ENCODE measurements around the gene RGS21.
"Not testable (repeated sequence)": the region's sequence is repeated elsewhere in the genome, so short reads cannot be mapped to it uniquely, and the experiment has no call there.

Gene RGS21

GRCh38 chr1:192316942-192317450 lies at the start of gene RGS21:
Gene RGS21, plus strand, starts transcription at chr1:192316992. Its CDS starts 26,045 bp downstream, at chr1:192343037.
- DNase-seq: no peak

- DNase-seq: no peak
Observed at GRCh38 chr1:192268468-192269052, 48.2 kb upstream of the RGS21 start.

GRCh38 chr1:192270398-192270797 lies 46.4 kb upstream of the RGS21 start:
- no peak for DNase-seq

- no peak for DNase-seq
Observed at GRCh38 chr1:192272732-192273131, 44.1 kb upstream of the RGS21 start.

GRCh38 chr1:192274588-192274987 lies 42.2 kb upstream of the RGS21 start:
- no peak for DNase-seq

GRCh38 chr1:192277635-192278034 lies 39.2 kb upstream of the RGS21 start:
- no peak for DNase-seq

GRCh38 chr1:192284927-192285326 lies 31.9 kb upstream of the RGS21 start:
- DNase-seq: no peak

- no peak for DNase-seq
Observed at GRCh38 chr1:192303029-192303428, 13.8 kb upstream of the RGS21 start.

GRCh38 chr1:192308314-192308713 lies 8.5 kb upstream of the RGS21 start:
- not testable (repeated sequence) for DNase-seq

- no peak for DNase-seq
Observed at GRCh38 chr1:192311281-192311680, 5.5 kb upstream of the RGS21 start.

GRCh38 chr1:192327997-192328396 lies 11.2 kb downstream of the RGS21 start:
- DNase-seq: no peak

GRCh38 chr1:192342842-192343241 lies 26.1 kb downstream of the RGS21 start:
- no peak for DNase-seq

GRCh38 chr1:192343344-192343743 lies 26.6 kb downstream of the RGS21 start:
- no peak for DNase-seq

- no peak for DNase-seq
Observed at GRCh38 chr1:192349314-192349713, 32.5 kb downstream of the RGS21 start.

- no peak for DNase-seq
Observed at GRCh38 chr1:192350356-192350755, 33.6 kb downstream of the RGS21 start.

GRCh38 chr1:192351550-192351949 lies 34.8 kb downstream of the RGS21 start:
- no peak for DNase-seq

GRCh38 chr1:192357924-192358323 lies 41.1 kb downstream of the RGS21 start:
- DNase-seq: no peak

- no peak for DNase-seq
Observed at GRCh38 chr1:192358402-192358801, 41.6 kb downstream of the RGS21 start.

GRCh38 chr1:192358822-192359221 lies 42.0 kb downstream of the RGS21 start:
- no peak for DNase-seq

- DNase-seq: no peak
Observed at GRCh38 chr1:192363177-192363576, 46.4 kb downstream of the RGS21 start.

GRCh38 chr1:192367436-192367835 lies 50.6 kb downstream of the RGS21 start:
- DNase-seq: no peak

- DNase-seq: no peak
Observed at GRCh38 chr1:192375306-192375705, 58.5 kb downstream of the RGS21 start.

- DNase-seq: no peak
Observed at GRCh38 chr1:192376374-192376773, 59.6 kb downstream of the RGS21 start.

- DNase-seq: no peak
Observed at GRCh38 chr1:192378276-192378675, 61.5 kb downstream of the RGS21 start.

GRCh38 chr1:192378878-192379277 lies 62.1 kb downstream of the RGS21 start:
- no peak for DNase-seq

Measured in GOT3 (cell line).